GM21786 (cell line): ENCODE results near the gene CMTM5.
"Not testable (repeated sequence)": the region's sequence is repeated elsewhere in the genome, so short reads cannot be mapped to it uniquely, and the experiment has no call there.

Experiments
- ATAC-seq: cut with Tn5 transposase; IDR thresholded peaks from one replicate; pipeline ENCODE4 v1.9.1; 2021; ENCODE audit not compliant: unreplicated experiment

Gene CMTM5

GRCh38 chr14:23411563-23412525 lies 35.0 kb downstream of the CMTM5 start:
- ATAC-seq, result no peak

GRCh38 chr14:23413681-23414080 lies 36.8 kb downstream of the CMTM5 start:
- no peak for ATAC-seq

- ATAC-seq, result no peak
Measured at GRCh38 chr14:23414254-23414653, 37.4 kb downstream of the CMTM5 start.

- no peak for ATAC-seq
Measured at GRCh38 chr14:23414906-23415820, 38.3 kb downstream of the CMTM5 start.

- ATAC-seq, result no peak
Measured at GRCh38 chr14:23415821-23416778, 39.3 kb downstream of the CMTM5 start.

GRCh38 chr14:23416801-23417200 lies 40.0 kb downstream of the CMTM5 start:
- ATAC-seq, result no peak

- not testable (repeated sequence) for ATAC-seq
Measured at GRCh38 chr14:23417269-23417668, 40.4 kb downstream of the CMTM5 start.

- no peak for ATAC-seq
Measured at GRCh38 chr14:23418021-23418420, 41.2 kb downstream of the CMTM5 start.

- ATAC-seq, result not testable (repeated sequence)
Measured at GRCh38 chr14:23419646-23420045, 42.8 kb downstream of the CMTM5 start.

- ATAC-seq, result no peak
Measured at GRCh38 chr14:23421594-23421993, 44.7 kb downstream of the CMTM5 start.

- no peak for ATAC-seq
Measured at GRCh38 chr14:23423657-23424056, 46.8 kb downstream of the CMTM5 start.

- no peak for ATAC-seq
Measured at GRCh38 chr14:23425169-23425568, 48.3 kb downstream of the CMTM5 start.

GRCh38 chr14:23425798-23426197 lies 49.0 kb downstream of the CMTM5 start:
- not testable (repeated sequence) for ATAC-seq

- no peak for ATAC-seq
Measured at GRCh38 chr14:23428686-23429495, 52.0 kb downstream of the CMTM5 start.
